HepG2 (cell line): ENCODE measurements around the gene ACACA. TPM values are rescaled to one million over a fixed set of nuclear protein-coding genes. Genes with fewer than 3 reads are reported as not detected.

ENCODE experiments used
- ATAC-seq: fragments of 200-7000 bp; cut with Tn5 transposase; 3 replicates; pipeline ENCODE4 v1.9.1; 2020; ENCODE audit warnings: mild to moderate bottlenecking, moderate library complexity
- BruUV-seq: library from RNA; stranded (reverse); fragments of 400-500 nt; replicated peaks from 2 replicates; lab custom pipeline; 2021; lab: Mats Ljungman, UMichigan
- CTCF ChIA-PET: fragments of 300-600 bp; formaldehyde crosslinking; extraction: SDS; loops from one replicate; lab custom pipeline; 2021; ENCODE audit warnings: low total read pairs, inconsistent platforms, low intra/inter-chr PET ratio; lab: Yijun Ruan, JAX
- POLR2A ChIA-PET: fragments of 350-600 bp; sonication (Branson Sonifier 250); formaldehyde crosslinking; loops from one replicate; lab custom pipeline; 2020; ENCODE audit warnings: antibody characterized with exemption, inconsistent platforms; lab: Yijun Ruan, JAX
- DNase-seq: peaks from one replicate; pipeline ENCODE4 v3.0.0-alpha.2; 2015; ENCODE audit warnings: low spot score
- FAIRE-seq: peaks from 3 replicates; lab custom pipeline; 2011; peaks lifted over from hg19 to GRCh38; lab: Jason Lieb, UNC
- H2AFZ ChIP-seq: one replicate; pipeline ENCODE4 v1.6.1; 2011; ENCODE audit warnings: low read length, inconsistent platforms
- H3K27ac ChIP-seq: fragments of 300-600 bp; 3 replicates; pipeline ENCODE4 v1.8.0; 2011; ENCODE audit warnings: mixed run types, mild to moderate bottlenecking, mixed read lengths, low read length, inconsistent platforms; ENCODE audit not compliant: insufficient read depth; ENCODE audit errors: extremely low read length
- H3K27me3 ChIP-seq, 2 experiments: fragments of 200-600 bp in 1 of 2; 2 replicates in 1 of 2; 3 replicates in 1 of 2; pipeline versions ENCODE4 v1.6.0 to v1.8.0; 2011; ENCODE audit warnings: low read length in 2 of 2, mild to moderate bottlenecking in 2 of 2, moderate library complexity in 2 of 2, inconsistent platforms in 1 of 2; ENCODE audit not compliant: insufficient read depth in 2 of 2, control insufficient read depth in 1 of 2
- H3K36me3 ChIP-seq, 2 experiments: fragments of 200-600 bp in 1 of 2; replicated peaks in 1 of 2; 2 replicates in 1 of 2; 3 replicates in 1 of 2; pipeline versions ENCODE4 v1.5.1 to v1.8.0; 2011; ENCODE audit warnings: low read length in 2 of 2, inconsistent platforms in 1 of 2; ENCODE audit not compliant: insufficient read depth in 2 of 2, control insufficient read depth in 1 of 2
- H3K4me1 ChIP-seq: 2 replicates; pipeline ENCODE4 v1.5.1; 2012; ENCODE audit warnings: low read length, inconsistent platforms; ENCODE audit not compliant: insufficient read depth
- H3K4me2 ChIP-seq: 2 replicates; pipeline ENCODE4 v1.6.0; 2011; ENCODE audit warnings: low read depth, low read length, inconsistent platforms
- H3K4me3 ChIP-seq, 3 experiments: fragments of 200-600 bp in 1 of 3; sonication (generic), shearing (Covaris generic) in 1 of 3; replicated peaks in 1 of 3; 2 replicates each; pipeline ENCODE4 v1.5.1; 2011 to 2016; ENCODE audit warnings: low read length in 3 of 3, inconsistent platforms in 2 of 3, low read depth in 2 of 3, mild to moderate bottlenecking in 2 of 3, control low read depth in 1 of 3, mixed read lengths in 1 of 3; ENCODE audit not compliant: insufficient read depth in 1 of 3
- H3K79me2 ChIP-seq: one replicate; pipeline ENCODE4 v1.6.1; 2011; ENCODE audit warnings: low read length, inconsistent platforms; ENCODE audit not compliant: insufficient read depth
- H3K9ac ChIP-seq: 2 replicates; pipeline ENCODE4 v1.6.0; 2011; ENCODE audit warnings: mild to moderate bottlenecking, low read depth, low read length, inconsistent platforms; ENCODE audit not compliant: insufficient read depth
- H3K9me3 ChIP-seq: 2 replicates; pipeline ENCODE4 v1.5.1; 2012; ENCODE audit warnings: mild to moderate bottlenecking, low read length
- H4K20me1 ChIP-seq: 2 replicates; pipeline ENCODE4 v1.6.0; 2011; ENCODE audit warnings: inconsistent platforms, mild to moderate bottlenecking, low read length, moderate library complexity; ENCODE audit not compliant: insufficient read depth
- BHLHE40 ChIP-seq: IDR thresholded peaks from 2 replicates; pipeline ENCODE4 v1.6.1; 2011; ENCODE audit warnings: low read length, improper control_type of control experiment
- CERS6 ChIP-seq: sonication (generic); formaldehyde crosslinking; IDR thresholded peaks from 2 replicates; pipeline ENCODE4 v1.5.0; 2020; ENCODE audit warnings: missing genetic modification reagents
- HMG20B ChIP-seq: conservative IDR thresholded peaks from 2 replicates; pipeline ENCODE4 v1.6.1; 2016; ENCODE audit warnings: missing genetic modification reagents, missing compliant biosample characterization
- SRY ChIP-seq: sonication (generic); formaldehyde crosslinking; IDR thresholded peaks from 2 replicates; pipeline ENCODE4 v1.8.0; 2022; ENCODE audit warnings: mild to moderate bottlenecking, missing genetic modification reagents
- STAT5B ChIP-seq: sonication (generic); formaldehyde crosslinking; IDR thresholded peaks from 2 replicates; pipeline ENCODE4 v1.4.0; 2020; ENCODE audit warnings: missing genetic modification reagents
- TAF15 ChIP-seq: fragments of 200-400 bp; formaldehyde crosslinking; IDR thresholded peaks from one replicate; pipeline ENCODE4 v1.6.1; 2018; ENCODE audit warnings: mild to moderate bottlenecking, low read depth, low read length; ENCODE audit not compliant: poor library complexity, severe bottlenecking
- TBP ChIP-seq: sonication (generic); formaldehyde crosslinking; IDR thresholded peaks from 2 replicates; pipeline ENCODE4 v1.5.0; 2020; ENCODE audit warnings: missing genetic modification reagents
- TOPORS ChIP-seq: sonication (generic); formaldehyde crosslinking; IDR thresholded peaks from 2 replicates; pipeline ENCODE4 v1.8.0; 2023; ENCODE audit warnings: mild to moderate bottlenecking, missing genetic modification reagents
- ZNF235 ChIP-seq: sonication (generic); formaldehyde crosslinking; IDR thresholded peaks from 2 replicates; pipeline ENCODE4 v1.8.1; 2023; ENCODE audit warnings: mild to moderate bottlenecking, missing genetic modification reagents, borderline replicate concordance
- ZNF510 ChIP-seq: sonication (generic); formaldehyde crosslinking; IDR thresholded peaks from 2 replicates; pipeline ENCODE4 v1.4.0; 2020; ENCODE audit warnings: low read depth, mild to moderate bottlenecking, missing genetic modification reagents
- ZNF597 ChIP-seq: sonication (generic); formaldehyde crosslinking; IDR thresholded peaks from 2 replicates; pipeline ENCODE4 v1.5.0; 2020; ENCODE audit warnings: missing genetic modification reagents
- WGBS: methylation state at CpG from one replicate; pipeline ENCODE4 v1.1.6; 2017; ENCODE audit warnings: low lambda C conversion rate; 5-methylcytosine and 5-hydroxymethylcytosine counted together
- in situ Hi-C: cut with HindIII; loops from 2 replicates; pipeline ENCODE4 v1.10.0; 2017; ENCODE audit warnings: low pct_unique_long_range_greater_than_20kb; ENCODE audit not compliant: extremely low pct_ligation_motif_present
- intact Hi-C: fragments of 100-400 bp; cut with micrococcal nuclease; formaldehyde crosslinking; loops from one replicate; pipeline ENCODE4 v1.10.0; 2022; ENCODE audit not compliant: unreplicated experiment
- polyA plus RNA-seq, 8 experiments: library from polyadenylated mRNA; depleted of rRNA in 3 of 8; stranded (reverse) in 7 of 8; unstranded in 1 of 8; fragments of >200 nt; fragmentation: Illumina TruSeq in 4 of 8; extraction: Trizol in 4 of 8; gene quantifications; 2 replicates each; pipeline versions ENCODE4 v1.2.1 to v1.2.3, GENCODE V29; 2011 to 2016; ENCODE audit warnings: low read depth in 4 of 8, missing spikeins in 1 of 8, mixed read lengths in 1 of 8; ENCODE audit not compliant: insufficient read depth in 1 of 8
- total RNA-seq, 5 experiments: library from RNA; depleted of rRNA; stranded (reverse); fragments of >200 nt; fragmentation: Illumina TruSeq; extraction: Trizol; gene quantifications; 2 replicates each; pipeline ENCODE4 v1.2.3, GENCODE V29; 2016; ENCODE audit warnings: low read depth in 1 of 5
- TF ChIP-seq, protein P1 (sequence below), 2 experiments: IDR thresholded peaks; 2 replicates each; pipeline ENCODE4 v1.6.1; 2011 to 2012; ENCODE audit warnings: low read length in 2 of 2, borderline replicate concordance in 1 of 2, low read depth in 1 of 2, mild to moderate bottlenecking in 1 of 2, moderate library complexity in 1 of 2

ACACA gene
- total and polyA plus RNA-seq, 2 of the 13 experiments (the other 11 are each of a cell fraction or from before 2014, with no cell fraction given): 39.2 to 47.2 TPM

GRCh38 chr17:37294888-37295287 lies 111.7 kb downstream of the ACACA start:
- TF ChIP-seq HMG20B (CRISPR knock-in tag) (no peak), ZNF510 (CRISPR knock-in tag) (no peak), STAT5B (no peak), BHLHE40 (no peak), SRY (CRISPR knock-in tag) (no peak)
- Histone ChIP-seq H3K79me2 (peaks cover 37% of the 10 kb centered on the region), H3K4me2 (no peak overlapping the region), H3K27me3 (no peaks in the 10 kb centered on the region), H3K36me3 (no peaks in the 10 kb centered on the region), H3K9ac (no peak overlapping the region), H2AFZ (no peak overlapping the region), H3K4me1 (peaks cover 22% of the 10 kb centered on the region), H3K4me3 (no peak overlapping the region), H3K27ac (no peak overlapping the region), H4K20me1 (no peaks in the 10 kb centered on the region), H3K9me3 (no peaks in the 10 kb centered on the region)
- ATAC-seq (no peak), DNase-seq (no peak), FAIRE-seq (no peak)
- intact Hi-C loops: no loop called here
- in situ Hi-C loops: no loop called here
- ChIA-PET CTCF (no interaction called here), POLR2A (no interaction called here)
- 97% methylated on average over 4 of the region's 4 CpGs for WGBS
- BruUV-seq: no TSS peak

DNA sequence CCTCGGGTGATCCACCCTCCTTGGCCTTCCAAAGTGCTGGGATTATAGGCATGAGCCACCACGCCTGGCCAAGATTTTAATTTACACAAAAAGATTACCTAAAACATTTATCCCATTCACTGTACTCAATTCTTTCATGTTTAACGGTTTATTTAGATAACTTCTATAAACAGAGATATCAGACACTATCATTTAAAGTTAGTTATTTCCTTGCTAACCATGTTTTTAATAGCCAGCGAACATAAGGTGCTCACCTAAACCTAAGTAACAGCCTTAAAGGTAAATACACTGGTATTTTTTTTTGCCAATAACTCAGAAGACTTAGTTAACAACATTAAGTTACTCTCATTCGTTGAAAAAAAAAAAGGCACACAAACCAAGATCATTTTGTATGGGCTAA lies 112.9 kb downstream of the ACACA start:
- in situ Hi-C loops: no loop called here
- Histone ChIP-seq H3K9me3 (no peaks in the 10 kb centered on the region), H4K20me1 (no peaks in the 10 kb centered on the region; the same call in 1 of the 2 replicates), H3K27ac (no peak overlapping the region), H3K79me2 (peaks cover 34% of the 10 kb centered on the region), H3K4me1 (peaks cover 12% of the 10 kb centered on the region), H3K4me3 (no peak overlapping the region), H2AFZ (no peak overlapping the region), H3K36me3 (no peaks in the 10 kb centered on the region; a peak in 1 of 5 replicates), H3K27me3 (no peaks in the 10 kb centered on the region), H3K9ac (no peak overlapping the region), H3K4me2 (no peak overlapping the region)
- no peak for DNase-seq
- ChIA-PET POLR2A (no interaction called here), CTCF (no interaction called here)
- no peak for ATAC-seq
- intact Hi-C loops: no loop called here
- BruUV-seq: no TSS peak
- no peak for FAIRE-seq
- TF ChIP-seq ZNF597 (CRISPR knock-in tag) (no peak), TAF15 (no peak), TOPORS (CRISPR knock-in tag) (no peak), CERS6 (CRISPR knock-in tag) (no peak), TBP (CRISPR knock-in tag) (no peak), ZNF235 (CRISPR knock-in tag) (no peak)
- TF ChIP-seq, protein P1, sequence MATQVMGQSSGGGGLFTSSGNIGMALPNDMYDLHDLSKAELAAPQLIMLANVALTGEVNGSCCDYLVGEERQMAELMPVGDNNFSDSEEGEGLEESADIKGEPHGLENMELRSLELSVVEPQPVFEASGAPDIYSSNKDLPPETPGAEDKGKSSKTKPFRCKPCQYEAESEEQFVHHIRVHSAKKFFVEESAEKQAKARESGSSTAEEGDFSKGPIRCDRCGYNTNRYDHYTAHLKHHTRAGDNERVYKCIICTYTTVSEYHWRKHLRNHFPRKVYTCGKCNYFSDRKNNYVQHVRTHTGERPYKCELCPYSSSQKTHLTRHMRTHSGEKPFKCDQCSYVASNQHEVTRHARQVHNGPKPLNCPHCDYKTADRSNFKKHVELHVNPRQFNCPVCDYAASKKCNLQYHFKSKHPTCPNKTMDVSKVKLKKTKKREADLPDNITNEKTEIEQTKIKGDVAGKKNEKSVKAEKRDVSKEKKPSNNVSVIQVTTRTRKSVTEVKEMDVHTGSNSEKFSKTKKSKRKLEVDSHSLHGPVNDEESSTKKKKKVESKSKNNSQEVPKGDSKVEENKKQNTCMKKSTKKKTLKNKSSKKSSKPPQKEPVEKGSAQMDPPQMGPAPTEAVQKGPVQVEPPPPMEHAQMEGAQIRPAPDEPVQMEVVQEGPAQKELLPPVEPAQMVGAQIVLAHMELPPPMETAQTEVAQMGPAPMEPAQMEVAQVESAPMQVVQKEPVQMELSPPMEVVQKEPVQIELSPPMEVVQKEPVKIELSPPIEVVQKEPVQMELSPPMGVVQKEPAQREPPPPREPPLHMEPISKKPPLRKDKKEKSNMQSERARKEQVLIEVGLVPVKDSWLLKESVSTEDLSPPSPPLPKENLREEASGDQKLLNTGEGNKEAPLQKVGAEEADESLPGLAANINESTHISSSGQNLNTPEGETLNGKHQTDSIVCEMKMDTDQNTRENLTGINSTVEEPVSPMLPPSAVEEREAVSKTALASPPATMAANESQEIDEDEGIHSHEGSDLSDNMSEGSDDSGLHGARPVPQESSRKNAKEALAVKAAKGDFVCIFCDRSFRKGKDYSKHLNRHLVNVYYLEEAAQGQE (IDR thresholded peaks at IDR 0.05; ENCODE audit: borderline replicate concordance in 1 of 2, low read depth in 1 of 2, low read length in 2 of 2): no peak
- 96% methylated on average over 5 of the region's 5 CpGs for WGBS
